CD4-positive, alpha-beta T cell treated with Interleukin-15 for 1 hour (primary cell): ENCODE measurements around the gene ZNF256.
A peak's percentile ranks its signal among the peaks of the same experiment; 100 is the strongest.

ENCODE experiments used
- DNase-seq: peaks from one replicate; pipeline ENCODE4 v3.0.0-alpha.2; 2020

ZNF256 gene

GRCh38 chr19:57947419-57948134 lies at the start of gene ZNF256:
Gene ZNF256 (minus strand): TSS chr19:57947706. CDS start chr19:57947474, 232 bp downstream.
- DNase-seq, result peak; percentile 91

- no peak for DNase-seq
Measured at GRCh38 chr19:57992841-57993240, 45.3 kb upstream of the ZNF256 start.

GRCh38 chr19:57978586-57979289 lies 31.2 kb upstream of the ZNF256 start:
- no peak for DNase-seq

- DNase-seq, result no peak
Measured at GRCh38 chr19:57974434-57974833, 26.9 kb upstream of the ZNF256 start, which contains the start of gene C19orf18. Gene C19orf18 (minus strand): TSS chr19:57974534. CDS start chr19:57974432, 102 bp downstream.

GRCh38 chr19:57964761-57965160 lies 17.3 kb upstream of the ZNF256 start:
- no peak for DNase-seq

GRCh38 chr19:57961785-57962184 lies 14.3 kb upstream of the ZNF256 start:
- no peak for DNase-seq

GRCh38 chr19:57954996-57955395 lies 7.5 kb upstream of the ZNF256 start:
- DNase-seq, result no peak

- DNase-seq, result no peak
Measured at GRCh38 chr19:57949702-57950101, 2.2 kb upstream of the ZNF256 start.

GRCh38 chr19:57949296-57949695 lies 1.8 kb upstream of the ZNF256 start:
- no peak for DNase-seq

- DNase-seq, result no peak
Measured at GRCh38 chr19:57947088-57947418, 453 bp downstream of the ZNF256 start.

- DNase-seq, result no peak
Measured at GRCh38 chr19:57946316-57946715, 1.2 kb downstream of the ZNF256 start.

GRCh38 chr19:57941593-57941992 lies 5.9 kb downstream of the ZNF256 start:
- no peak for DNase-seq

GRCh38 chr19:57935731-57936130 lies 11.8 kb downstream of the ZNF256 start:
- no peak for DNase-seq

- DNase-seq, result peak; percentile 65
Measured at GRCh38 chr19:57934820-57935665, 12.5 kb downstream of the ZNF256 start, which contains the start of gene ZNF418. Gene ZNF418 (minus strand): TSS chr19:57935402. CDS start chr19:57933822, 1,580 bp downstream.

GRCh38 chr19:57927587-57927986 lies 19.9 kb downstream of the ZNF256 start:
- no peak for DNase-seq

GRCh38 chr19:57916168-57916995 lies 31.1 kb downstream of the ZNF256 start, which contains the start of gene ZNF417:
Gene ZNF417 (minus strand): TSS chr19:57916592. CDS start chr19:57916411, 181 bp downstream.
- DNase-seq, result peak; percentile 94

- no peak for DNase-seq
Measured at GRCh38 chr19:57914531-57914930, 33.0 kb downstream of the ZNF256 start.

- DNase-seq, result no peak
Measured at GRCh38 chr19:57907394-57907793, 40.1 kb downstream of the ZNF256 start.

- DNase-seq, result no peak
Measured at GRCh38 chr19:57905258-57905657, 42.2 kb downstream of the ZNF256 start.

- DNase-seq, result no peak
Measured at GRCh38 chr19:57903618-57904184, 43.8 kb downstream of the ZNF256 start.

- no peak for DNase-seq
Measured at GRCh38 chr19:57900311-57900710, 47.2 kb downstream of the ZNF256 start.
